ENCODE results near the gene MRPS26.
"Not testable (repeated sequence)": the region's sequence is repeated elsewhere in the genome, so short reads cannot be mapped to it uniquely, and the experiment has no call there.

MRPS26 gene

DNA sequence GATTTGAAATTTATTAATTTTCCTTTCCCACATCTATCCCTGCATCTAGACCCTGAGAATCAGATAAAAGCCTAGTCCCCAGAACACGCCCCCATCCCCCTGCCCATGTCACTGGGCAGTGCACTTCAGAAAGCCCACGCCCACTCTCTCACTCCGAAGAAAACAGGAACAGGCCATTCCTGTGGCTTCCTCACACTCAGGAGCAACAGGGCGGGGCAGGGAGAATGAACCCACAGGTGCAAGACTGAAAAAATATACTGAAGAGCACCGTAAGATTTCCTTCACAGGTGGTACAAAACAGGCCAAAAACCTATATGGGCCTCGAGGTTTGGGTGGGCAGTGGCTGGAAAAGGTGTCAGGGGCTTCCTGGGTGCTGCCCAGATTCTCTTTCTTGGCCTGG lies 29.0 kb downstream of the MRPS26 start:
- no peak for DNase-seq (ENCODE audit: low spot score)

DNA sequence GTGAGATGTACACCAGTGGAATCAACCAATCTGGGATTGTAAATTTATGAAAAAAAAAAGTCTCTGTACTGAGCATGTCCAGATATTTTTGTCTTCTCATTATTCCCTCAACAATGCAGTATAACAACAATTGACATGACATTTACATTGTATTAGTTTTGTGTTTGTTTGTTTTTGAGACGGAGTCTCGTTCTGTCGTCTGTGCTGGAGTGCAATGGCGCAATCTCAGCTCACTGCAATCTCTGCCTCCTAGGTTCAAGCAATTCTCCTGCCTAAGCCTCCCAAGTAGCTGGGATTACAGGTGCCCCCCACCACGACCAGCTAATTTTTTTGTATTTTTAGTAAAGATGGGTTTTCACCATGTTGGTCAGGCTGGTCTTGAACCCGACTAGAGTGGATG lies 29.5 kb downstream of the MRPS26 start:
- DNase-seq (ENCODE audit: low spot score), result not testable (repeated sequence)

DNA sequence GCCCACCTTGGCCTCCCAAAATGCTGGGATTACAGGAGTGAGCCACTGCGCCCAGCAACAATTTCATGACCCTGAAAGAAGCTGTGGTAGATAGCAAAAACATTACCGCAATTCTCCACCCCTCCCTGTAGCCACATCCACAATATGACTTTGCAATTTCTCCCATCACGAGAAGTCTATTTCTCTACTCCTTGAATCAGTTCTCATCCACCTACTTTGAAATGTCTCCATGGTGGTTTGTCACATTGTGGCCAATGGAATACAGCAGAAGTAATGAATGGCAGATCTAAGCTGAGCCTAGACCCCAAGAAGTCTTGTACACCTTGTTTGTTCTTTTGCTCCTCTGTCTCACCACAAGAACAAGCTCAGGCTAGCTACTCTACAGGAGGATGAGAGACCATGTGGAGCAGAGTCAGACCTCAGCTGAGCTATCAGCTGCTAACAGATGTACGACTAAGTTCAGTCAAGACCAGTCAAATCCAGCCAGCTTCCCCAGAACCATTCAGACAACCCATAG lies 31.8 kb downstream of the MRPS26 start:
- no peak for DNase-seq (ENCODE audit: low spot score)

DNA sequence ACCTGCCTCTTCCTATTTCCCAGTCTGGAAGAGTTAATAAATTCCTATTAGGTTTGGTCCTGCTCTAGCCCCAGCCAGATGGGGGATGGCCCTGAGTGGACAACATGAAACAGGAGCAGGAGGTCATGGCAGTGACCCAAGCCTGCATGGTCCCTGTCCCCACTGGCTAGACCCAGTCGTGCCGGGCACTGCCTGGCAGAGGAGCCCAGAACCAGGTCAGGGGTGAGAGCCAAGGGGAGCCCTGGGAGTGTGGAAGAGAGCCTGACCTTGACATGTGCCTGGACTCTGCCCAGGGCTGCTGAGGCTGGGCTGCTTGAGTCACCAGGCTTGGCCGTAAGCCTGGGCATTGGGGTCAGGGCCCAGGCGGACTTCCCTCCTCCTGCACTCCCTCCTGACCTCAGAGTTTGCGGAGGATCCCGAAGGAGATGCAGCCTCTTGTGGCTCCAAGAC lies 35.1 kb downstream of the MRPS26 start:
- peak; percentile 17 for DNase-seq (ENCODE audit: low spot score)

DNA sequence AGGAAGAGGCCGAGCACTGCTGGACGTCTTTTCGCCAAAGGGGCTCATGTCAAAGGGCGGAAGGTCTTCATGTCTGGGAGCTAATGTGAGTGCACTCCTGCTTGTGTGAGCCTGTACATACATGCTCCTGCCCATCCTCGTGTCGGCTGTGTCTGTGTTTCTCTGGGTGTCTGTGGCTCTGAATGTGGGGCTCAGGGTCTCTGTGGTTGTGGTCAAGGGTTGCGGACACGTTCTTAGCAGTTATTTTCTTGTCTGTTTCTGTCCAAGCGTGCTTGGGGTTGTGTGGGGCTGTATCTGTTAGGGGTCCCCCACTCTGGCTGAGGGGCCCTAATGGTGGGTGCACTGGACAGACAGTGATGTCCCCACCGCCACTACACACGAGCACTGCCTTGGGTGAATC lies 35.8 kb downstream of the MRPS26 start:
- peak; percentile 3 for DNase-seq (ENCODE audit: low spot score)

DNA sequence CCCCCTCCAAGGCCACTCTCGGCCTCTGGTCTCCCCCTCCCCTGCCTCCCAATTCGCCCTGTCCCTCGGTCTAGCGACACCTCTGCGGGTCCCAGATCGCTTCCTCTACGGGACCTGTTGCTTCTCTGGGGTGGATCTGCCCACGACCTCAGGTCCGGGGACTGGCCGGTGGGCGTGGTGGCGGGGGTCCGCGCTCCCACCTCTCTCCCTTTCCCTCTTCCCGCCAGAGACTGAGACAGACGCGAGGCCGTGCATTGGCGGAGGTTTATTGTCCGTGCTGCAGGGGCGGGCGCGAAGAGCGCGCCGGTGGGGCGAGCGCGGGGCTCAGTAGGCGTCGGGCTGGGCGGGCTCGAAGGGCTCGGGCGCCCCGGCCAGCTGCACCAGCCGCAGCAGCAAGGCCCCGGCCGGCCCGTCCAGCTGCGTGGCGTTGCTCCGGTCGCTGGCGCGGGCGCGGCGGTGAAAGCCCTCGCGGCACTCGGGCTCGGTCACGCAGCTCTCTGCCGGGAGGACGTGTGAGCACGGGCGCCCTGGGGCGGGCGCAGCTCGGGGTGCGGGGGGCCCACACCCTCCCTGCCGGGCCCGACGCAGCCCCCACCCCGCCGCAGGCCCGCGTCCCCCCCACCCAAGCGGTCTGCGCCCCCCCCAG lies 36.6 kb downstream of the MRPS26 start:
- peak; percentile 50 for DNase-seq (ENCODE audit: low spot score)

DNA sequence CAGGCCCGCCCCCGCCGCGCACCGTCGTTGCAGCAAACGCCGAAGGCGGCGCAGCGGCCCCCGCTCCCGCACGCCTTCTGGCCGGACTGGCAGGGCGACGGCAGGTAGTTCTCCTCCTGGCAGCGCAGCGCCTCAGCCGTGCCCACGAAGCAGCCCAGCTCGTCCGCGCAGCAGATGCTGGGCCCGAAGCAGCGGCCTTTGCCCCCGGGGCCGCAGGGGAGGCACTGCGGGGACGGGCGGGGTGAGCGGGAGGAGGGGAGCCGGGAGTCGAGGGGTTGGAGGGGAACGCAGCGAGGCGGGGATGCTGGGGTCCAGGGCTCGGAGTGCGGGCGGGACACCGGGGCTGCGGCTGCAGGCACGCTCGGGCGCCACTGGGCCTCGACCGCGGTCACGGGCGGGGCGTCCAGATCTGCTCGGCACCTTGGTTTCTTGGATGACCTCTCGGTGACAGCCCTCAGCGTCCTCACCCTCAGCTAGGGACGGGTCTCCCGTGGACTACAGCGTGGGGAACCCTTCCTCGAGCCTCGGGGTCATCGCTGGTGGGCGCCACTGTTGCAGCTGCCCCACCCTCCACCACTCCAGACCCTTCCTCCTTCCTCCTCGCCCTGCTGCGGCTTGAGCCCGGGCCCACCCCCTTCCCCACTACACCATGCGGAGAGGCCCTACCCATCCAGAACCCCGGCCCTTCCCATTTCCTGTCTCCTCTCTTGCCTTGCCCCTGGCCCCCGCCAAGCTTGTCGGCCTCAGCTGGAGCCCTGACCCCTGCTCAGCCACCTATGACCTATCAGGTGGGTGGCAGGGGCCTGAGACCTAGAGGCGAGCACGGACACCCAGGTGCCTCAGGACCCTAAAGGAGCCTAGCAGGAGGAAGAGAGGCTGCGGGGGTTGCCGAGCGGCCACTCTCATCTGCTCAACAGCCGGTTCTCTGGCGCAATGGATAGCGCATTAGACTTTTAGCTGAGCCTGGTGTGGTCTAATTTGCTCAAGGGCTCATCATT lies 37.4 kb downstream of the MRPS26 start:
- DNase-seq (ENCODE audit: low spot score), result peak; percentile 68

DNA sequence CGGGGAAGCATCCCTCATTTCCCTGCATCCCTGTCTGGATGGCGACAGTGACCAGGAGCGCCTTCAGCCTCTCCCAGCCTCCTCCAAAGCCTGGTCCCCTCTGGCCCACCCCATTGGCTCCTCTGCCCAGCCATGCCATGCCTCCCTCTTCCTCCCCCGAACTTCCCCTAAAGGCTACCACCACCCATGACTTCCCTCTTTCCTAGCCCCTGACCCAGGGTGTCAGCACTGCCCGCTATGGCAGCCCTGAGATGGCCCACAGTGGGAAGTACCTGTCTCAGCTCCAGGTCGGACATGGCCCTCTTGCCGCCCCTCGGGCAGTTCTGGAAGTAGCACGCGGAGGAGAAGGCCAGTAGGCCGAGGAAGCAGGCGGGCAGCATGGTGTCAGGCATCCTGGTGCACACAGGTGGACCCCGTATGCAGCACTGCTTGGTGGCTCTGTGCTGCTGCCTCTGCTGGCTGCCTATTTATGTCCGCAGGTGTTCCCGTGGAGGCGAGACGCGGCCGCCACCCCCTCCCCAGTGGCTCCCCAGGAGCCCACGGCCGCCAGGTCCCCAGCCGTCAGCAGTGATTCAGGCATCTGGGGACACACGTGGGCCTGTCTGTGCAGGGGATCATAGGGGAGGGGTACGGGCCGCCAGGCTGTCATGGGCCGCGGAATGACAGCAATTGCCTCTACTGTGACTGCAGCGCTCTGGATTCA lies 38.6 kb downstream of the MRPS26 start, which contains the start of gene AVP:
Gene AVP, minus strand, starts transcription at position 442 of the 703 bp plus-strand sequence. Its CDS starts 50 bp downstream, at position 392.
- DNase-seq (ENCODE audit: low spot score), result peak; percentile 32

DNA sequence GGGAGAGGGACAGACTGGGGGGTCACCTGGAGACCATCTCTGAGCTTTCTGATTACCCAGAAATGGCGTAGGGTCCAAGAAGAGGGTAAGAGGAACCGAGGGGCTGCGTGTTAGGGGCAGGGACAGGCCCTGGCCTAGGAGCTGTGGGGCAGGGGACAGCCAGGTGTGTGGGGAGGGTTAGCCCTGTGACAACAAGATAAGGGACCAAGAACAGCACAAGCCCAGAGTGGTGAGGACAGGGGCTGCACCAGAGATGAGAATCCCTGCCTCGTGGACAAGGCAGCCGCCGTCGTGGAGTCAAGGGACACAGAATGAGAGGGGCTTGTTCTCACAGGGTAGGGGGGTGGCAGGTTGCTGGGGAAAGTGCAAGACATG lies 39.1 kb downstream of the MRPS26 start:
- peak; percentile 7 for DNase-seq (ENCODE audit: low spot score)

DNA sequence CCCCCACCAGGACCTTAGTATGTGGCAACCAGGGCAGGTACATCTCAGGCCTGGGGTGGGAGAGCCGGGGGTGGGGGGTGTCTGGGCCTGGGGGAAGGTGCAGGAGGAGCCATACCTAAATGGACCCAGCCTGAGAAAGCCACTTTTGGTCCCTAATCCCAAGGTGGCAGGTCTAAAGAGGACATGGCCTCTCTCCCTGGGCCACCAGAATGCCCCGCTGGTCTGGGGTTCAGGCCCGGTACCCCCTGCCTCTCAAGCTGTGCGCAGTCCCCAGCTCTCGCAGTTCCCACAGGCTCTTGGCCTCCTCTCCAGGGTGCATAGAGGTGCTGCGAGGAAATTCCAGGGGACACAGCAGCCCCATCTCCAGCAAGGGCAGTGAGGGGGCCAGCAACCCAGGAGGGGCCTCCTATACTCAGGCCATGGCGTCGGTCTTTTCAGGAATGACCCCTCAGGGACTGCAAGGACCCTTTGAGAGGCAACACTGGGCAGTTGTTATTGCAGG lies 39.8 kb downstream of the MRPS26 start:
- DNase-seq (ENCODE audit: low spot score), result no peak

DNA sequence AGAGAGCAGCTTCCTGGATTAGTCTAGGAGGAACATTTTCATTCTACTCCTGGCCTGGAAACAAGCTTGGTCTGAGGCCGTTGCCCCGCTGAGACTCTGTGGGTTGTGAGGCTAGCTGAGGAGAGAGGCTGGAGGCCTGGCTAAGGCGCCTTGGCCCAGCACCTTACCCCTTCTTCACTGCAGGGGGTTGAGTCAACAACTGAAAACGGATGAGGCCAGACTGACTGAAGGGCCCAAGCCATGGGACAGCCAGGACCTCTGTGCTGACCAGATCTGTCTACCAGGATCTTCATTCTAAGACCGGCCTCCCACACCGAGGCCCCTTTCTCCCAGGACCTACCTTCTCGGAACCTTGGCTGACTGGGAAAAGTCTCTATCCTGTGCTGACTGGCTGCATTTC lies 42.2 kb downstream of the MRPS26 start:
- DNase-seq (ENCODE audit: low spot score), result no peak

DNA sequence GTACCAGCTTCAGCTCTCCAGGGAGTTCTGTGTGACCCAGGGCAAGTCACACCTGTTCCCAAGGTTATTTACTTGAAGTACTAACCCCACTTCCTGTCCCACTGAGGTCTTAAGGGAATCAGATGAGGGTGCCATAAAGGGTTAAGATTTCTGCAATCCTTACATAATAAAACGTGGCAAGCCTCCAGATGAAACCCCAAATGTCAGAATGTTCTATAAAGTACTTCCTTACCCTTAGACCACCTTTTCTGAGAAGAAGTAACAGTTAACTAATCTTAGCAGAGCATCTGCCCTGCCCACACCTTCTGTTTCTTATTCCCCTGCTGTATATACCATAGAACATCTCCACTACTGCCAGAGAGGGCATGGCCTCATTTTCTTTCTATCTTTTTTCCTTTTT lies 44.7 kb downstream of the MRPS26 start:
- no peak for DNase-seq (ENCODE audit: low spot score)

DNA sequence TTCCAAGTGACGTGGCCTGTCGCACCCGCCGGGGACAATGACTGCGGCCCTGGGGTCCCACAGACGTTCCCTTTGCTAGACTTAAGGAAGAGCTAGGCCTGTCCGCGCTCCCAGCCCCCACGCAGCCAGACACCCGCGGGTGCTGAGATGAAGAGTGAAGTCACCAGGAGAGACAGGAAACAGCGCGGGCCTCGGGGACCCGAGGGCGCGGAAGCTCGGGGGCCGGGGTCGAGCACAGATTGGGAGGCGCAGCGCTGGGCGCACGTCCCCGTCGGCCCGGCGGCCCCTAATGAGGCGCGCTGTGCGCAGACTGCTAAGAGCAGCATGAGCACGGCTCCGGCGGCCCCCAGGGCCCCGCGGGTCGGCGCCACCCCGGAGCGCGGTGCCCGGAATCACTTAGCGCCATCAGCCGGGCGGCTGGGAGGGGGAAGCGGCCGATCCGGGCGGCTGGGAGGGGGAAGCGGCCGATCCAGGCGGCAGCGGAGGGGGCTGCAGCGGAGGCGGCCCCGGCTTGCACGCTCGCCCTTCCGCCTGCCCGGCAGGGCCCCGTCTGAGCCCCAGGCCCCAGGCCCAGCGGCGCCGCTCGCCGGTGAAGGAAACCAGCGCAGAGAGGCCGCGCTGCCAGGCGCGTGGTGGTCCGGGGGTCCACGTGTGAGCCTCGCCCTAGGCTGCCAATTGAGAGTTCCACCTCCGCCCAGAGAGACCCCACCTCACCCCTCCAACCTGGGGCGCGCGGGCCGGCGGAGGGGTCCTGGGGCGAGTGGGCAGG lies 46.9 kb downstream of the MRPS26 start:
- peak; percentile 61 for DNase-seq (ENCODE audit: low spot score)

DNA sequence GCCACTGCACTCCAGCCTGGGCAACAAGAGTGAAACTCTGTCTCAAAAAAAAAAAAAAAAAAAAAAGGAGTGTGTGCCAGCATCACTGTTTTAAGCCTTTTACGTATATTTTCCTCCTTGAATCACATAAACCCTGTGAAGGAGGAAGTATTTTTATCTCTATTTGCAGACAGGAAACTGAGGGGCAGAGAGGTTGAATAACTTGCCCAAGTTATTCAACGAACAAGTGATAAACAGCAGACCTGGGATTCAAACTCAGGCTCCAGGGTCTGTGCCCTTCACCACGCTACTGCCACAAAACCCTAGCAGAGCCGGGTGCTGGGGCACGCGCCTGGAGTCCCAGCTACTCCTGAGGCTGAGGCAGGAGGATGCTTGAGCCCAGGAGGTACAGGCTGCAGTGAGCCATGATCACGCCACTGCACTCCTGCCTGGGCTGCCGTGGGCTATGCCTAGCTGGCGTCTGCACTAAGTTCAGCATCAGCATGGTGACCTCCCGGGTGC lies 48.1 kb downstream of the MRPS26 start:
- no peak for DNase-seq (ENCODE audit: low spot score)

DNA sequence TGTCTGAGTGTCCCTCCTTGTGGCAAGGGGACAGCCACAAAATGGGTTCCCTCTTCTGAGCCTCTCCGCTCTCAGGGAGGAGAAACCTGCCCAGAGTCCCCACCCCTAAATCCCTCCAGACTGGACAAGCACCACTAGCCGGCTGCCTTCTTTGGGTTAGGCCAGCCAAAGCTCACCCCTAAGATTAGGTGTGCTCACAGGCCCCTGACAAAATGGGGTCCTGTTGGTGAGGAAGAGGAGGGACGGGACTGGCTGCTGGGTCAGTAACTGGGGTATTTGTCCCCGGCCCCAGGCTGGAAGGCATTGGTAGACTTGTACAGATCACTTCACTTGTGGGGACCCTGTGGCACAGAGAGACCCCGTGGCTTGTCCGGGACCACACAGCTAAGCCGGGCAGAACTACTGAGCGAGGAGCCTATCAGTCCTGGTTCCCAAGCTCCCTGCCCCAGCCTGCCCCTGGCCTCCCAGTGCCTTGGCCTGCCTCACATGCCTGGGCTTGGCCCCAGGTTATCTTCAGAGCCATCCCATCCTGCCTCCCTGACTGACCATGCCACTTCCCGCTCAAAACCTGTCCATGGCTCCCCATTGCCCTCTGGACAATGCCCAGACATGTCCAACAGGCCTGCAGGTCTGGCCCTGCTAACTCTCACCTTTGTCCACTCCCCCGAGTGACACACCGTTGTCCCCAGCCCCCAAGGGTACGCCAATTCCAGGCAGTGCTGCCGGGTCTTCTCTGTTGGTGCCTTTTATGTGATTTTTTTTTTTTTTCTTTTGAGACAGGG lies 49.2 kb downstream of the MRPS26 start:
- no peak for DNase-seq (ENCODE audit: low spot score)

Measured in iPS-NIHi11 (cell line).